SKM-1 treated with dmso at 0.1 percent for 144 hours (cell line): ENCODE results near the gene CNOT1.
"Not testable (repeated sequence)": the region's sequence is repeated elsewhere in the genome, so short reads cannot be mapped to it uniquely, and the experiment has no call there.

Source experiments
- DNase-seq: peaks from one replicate; lab custom pipeline; 2025; ENCODE audit not compliant: unreplicated experiment; lab: John Stamatoyannopoulos, UW

The CNOT1 gene

DNA sequence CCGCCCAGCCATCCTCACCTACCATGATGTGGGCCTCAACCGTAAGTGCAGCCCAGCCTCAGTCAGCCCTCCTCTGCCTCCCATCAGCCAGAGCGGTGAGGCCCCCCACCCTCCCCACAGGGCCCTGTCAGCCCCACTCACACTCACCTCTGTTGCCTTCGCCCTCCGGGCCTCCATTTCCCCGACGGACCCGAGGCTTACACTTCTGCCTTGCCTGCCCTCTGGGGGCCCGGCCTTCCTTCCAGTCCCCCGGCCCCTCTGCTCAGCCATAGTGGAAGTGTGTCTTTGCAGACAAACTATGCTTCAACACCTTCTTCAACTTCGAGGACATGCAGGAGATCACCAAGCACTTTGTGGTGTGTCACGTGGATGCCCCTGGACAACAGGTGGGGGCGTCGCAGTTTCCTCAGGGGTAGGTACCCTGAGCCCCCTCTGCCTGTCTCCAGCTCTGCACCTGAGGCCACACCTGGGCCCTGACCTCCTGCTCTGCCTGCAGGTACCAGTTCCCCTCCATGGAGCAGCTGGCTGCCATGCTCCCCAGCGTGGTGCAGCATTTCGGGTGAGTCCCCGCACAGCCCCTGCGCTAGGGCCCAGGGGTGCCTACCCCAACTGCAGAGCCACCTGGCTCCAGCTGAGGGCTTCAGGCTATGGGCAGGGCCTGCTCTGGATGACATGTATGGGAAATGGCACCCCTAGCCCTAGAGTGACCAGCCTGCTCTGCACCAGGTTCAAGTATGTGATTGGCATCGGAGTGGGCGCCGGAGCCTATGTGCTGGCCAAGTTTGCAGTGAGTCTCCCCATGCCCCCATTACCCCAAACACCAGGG, 125.5 kb downstream of the CNOT1 start:
- no peak for DNase-seq

- no peak for DNase-seq
Observed at GRCh38 chr16:58503166-58503862, 126.3 kb downstream of the CNOT1 start.

- DNase-seq = no peak
Observed at GRCh38 chr16:58502217-58502921, 127.3 kb downstream of the CNOT1 start.

GRCh38 chr16:58501242-58502131, 128.1 kb downstream of the CNOT1 start:
- no peak for DNase-seq

GRCh38 chr16:58500430-58501241, 129.0 kb downstream of the CNOT1 start:
- DNase-seq = no peak

DNA sequence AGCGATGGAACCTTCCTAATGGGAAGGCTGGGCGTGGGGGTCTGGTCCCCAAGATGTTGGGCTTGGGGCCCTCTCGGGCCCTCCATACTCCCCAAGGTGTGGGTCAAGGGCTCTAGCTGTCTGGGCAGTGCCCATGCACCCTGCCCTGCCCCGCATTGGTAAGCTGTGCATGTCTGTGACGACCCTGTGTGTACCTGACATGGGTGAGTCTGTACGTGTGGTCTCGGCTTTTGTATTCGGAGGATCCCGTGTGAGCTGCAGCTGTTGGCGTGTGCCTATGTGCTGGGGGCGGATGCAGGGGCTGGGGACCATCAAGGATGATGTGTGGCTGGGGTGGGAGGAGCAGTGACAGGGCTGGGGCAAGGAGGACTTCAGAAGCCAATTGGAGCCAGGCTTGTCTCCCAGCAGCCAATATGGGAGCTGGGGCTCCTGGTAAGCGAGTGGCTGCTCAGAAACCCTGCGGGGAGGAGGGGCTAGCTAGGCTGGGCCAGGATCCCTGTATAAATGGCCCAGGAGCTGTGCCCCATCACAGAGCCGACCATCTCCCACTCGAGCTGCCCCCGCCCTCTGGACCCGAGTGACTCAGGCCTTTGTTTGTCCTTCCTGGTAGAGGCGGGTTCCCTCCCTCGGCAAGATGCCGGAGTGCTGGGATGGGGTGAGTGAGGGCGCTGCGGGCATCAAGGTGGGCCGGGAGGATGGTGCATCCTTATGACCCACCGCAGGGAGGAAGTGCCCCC, 129.8 kb downstream of the CNOT1 start, which contains the start of gene NDRG4:
TSS of gene NDRG4 (plus strand) at position 529 of the 737 bp plus-strand sequence. CDS start at position 635, 106 bp downstream.
- DNase-seq = no peak

GRCh38 chr16:58499092-58499511, 130.5 kb downstream of the CNOT1 start:
- DNase-seq = no peak

- no peak for DNase-seq
Observed at GRCh38 chr16:58498341-58499091, 131.1 kb downstream of the CNOT1 start.

- no peak for DNase-seq
Observed at GRCh38 chr16:58497935-58498334, 131.7 kb downstream of the CNOT1 start.

DNA sequence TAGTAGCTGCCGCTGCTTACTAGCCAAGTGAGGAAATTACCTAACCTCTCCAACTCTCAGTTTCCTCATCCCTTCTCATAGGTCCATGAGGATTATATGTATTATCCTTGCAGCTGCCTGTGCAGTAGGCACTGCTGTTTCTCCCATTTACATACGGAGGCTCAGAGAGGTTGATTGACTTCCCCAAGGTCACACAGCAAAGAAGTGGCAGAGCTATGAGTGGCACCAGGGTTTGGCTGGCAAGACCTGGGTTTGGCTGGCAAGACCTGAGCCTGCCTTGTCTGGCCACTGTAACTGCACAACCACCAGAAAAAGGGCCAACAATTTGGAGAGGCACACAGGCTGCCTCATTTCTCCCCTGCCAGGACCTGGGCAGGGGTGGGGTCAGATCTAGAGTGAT, 132.2 kb downstream of the CNOT1 start:
- no peak for DNase-seq

GRCh38 chr16:58495521-58496331, 133.9 kb downstream of the CNOT1 start:
- DNase-seq = no peak

GRCh38 chr16:58494981-58495520, 134.6 kb downstream of the CNOT1 start:
- peak; percentile 48 for DNase-seq

GRCh38 chr16:58493756-58494431, 135.7 kb downstream of the CNOT1 start:
- DNase-seq = no peak

DNA sequence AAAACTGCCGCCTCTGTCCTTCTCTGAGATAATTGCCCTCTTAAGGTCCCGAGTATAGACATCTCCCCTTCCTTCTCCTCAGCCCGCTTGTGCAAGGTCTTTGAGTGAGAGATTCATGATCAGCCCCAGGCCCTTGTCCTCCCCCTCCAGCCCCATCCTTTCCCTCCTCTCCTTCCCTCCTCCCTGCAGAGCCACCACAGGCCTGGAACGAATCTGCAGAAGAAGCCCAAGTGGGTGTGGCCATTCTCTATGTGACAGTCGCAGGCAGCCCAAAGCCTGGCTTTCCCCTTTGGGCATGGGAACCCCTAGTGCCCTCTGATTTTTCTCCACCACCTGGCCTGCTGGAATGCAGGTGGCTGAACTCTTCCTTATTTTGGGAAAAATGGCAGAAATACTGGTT, 136.9 kb downstream of the CNOT1 start:
- no peak for DNase-seq

GRCh38 chr16:58492066-58492465, 137.6 kb downstream of the CNOT1 start:
- no peak for DNase-seq

- DNase-seq = not testable (repeated sequence)
Observed at GRCh38 chr16:58490539-58490938, 139.1 kb downstream of the CNOT1 start.

GRCh38 chr16:58490065-58490464, 139.6 kb downstream of the CNOT1 start:
- DNase-seq = no peak
